GM21619 (cell line): Measurements from ENCODE around the gene ARV1.
"Not testable (repeated sequence)": the region's sequence is repeated elsewhere in the genome, so short reads cannot be mapped to it uniquely, and the experiment has no call there.

ENCODE experiments used
- ATAC-seq: cut with Tn5 transposase; IDR thresholded peaks from one replicate; pipeline ENCODE4 v1.9.1; 2021; ENCODE audit not compliant: unreplicated experiment

Gene ARV1

GRCh38 chr1:231016966-231017365 lies 38.1 kb downstream of the ARV1 start:
- no peak for ATAC-seq

- ATAC-seq: no peak
Measured at GRCh38 chr1:231019711-231020110, 40.8 kb downstream of the ARV1 start.

- ATAC-seq: no peak
Measured at GRCh38 chr1:231020139-231020601, 41.3 kb downstream of the ARV1 start.

GRCh38 chr1:231020816-231021215 lies 41.9 kb downstream of the ARV1 start:
- ATAC-seq: no peak

GRCh38 chr1:231021540-231022031 lies 42.7 kb downstream of the ARV1 start:
- ATAC-seq: no peak

GRCh38 chr1:231022543-231022942 lies 43.6 kb downstream of the ARV1 start:
- not testable (repeated sequence) for ATAC-seq

GRCh38 chr1:231023150-231023549 lies 44.3 kb downstream of the ARV1 start:
- ATAC-seq: no peak

DNA sequence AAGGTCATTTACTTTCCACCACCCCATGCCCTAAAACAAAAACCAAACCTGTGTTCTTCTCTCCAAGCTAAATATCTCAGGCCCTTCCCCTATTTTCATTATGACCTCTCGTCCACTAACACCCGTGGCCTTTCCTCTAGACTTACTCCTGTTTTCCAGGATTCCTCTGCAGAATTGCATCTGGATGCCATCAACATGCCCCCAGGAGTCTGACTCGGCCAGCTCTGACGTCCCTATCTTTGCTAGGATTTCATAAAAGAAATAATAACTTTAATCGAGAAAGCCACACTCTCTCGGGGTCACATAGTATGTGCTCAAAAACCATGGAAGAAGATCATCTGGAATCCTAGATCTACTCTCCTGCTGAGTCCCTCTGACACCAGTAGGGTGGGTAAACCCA lies 47.7 kb downstream of the ARV1 start:
- ATAC-seq: no peak

DNA sequence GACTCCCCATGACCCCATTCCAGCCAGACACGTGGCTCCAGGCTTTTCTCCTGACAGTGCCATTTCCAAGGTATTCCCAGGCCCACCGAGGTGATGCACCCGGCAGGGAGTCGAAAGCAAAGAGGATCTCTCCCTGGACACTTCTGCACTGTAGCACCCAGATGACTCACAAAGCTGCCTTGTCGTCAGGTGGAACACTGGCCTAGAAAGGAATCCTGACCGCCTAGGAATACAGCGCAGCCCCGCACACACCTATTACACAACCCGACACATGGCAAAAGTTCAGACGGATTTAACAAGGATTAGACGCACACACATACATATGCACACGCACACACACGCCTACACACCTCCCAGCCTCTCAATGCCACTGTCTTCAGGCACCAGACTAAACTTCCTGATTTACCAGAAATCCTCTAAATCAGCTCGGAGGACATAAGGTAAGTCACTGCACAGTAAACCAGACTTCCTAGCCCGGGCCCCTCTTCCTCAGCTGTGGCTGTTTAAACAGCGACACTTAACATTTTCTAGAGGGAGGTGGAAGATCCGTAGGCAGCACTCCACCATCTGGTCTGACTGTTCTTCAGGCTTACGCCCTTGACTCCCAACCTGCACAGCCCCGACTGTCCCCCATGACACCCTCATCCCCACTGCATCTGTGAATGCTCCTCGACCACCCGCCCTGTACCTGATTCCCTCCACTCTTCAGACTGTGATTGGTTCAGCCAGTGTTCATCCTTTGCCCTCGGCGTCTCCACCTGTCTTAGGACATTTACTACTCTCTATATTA lies 48.4 kb downstream of the ARV1 start:
- ATAC-seq: no peak

DNA sequence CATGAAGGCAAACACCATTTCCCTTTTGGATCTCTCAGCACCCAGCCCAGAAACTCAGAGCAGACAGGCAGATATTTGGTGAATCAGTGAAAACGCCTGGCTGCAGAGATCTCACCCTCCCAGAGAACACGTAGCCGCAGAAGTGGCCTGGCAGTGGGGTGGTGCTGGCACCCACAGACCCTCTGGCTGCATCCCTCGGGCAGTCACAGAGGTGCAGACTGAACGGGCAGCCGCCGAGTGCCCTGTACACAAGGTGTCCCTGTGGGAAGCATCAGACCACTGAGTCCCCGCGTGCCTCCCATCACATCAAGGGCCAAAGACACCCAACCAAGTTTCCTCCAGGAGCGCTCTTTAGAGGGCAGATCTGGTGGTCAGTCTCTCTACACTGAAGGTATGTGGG lies 49.1 kb downstream of the ARV1 start:
- ATAC-seq: no peak

- ATAC-seq: no peak
Measured at GRCh38 chr1:231028682-231029081, 49.8 kb downstream of the ARV1 start.

DNA sequence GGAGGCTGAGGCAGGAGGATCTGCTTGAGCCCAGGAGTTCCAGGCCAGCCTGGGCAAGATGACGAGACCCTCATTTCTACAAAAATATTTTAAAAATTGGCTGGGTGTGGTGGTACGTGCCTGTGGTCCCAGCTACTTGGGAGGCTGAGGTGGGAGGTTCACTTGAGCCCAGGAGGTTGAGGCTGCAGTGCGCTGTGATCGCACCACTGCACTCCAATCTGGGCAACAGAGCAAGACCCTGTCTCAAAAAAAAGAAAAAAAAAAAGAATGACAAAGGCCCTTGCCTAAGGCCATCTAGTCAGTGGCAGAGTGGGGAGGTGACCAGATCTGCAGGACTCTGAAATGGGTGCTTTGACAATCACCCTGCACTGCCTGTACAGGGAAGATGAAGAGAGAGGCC lies 50.4 kb downstream of the ARV1 start:
- ATAC-seq: not testable (repeated sequence)

GRCh38 chr1:231029841-231030240 lies 50.9 kb downstream of the ARV1 start:
- no peak for ATAC-seq

GRCh38 chr1:231032963-231033362 lies 54.1 kb downstream of the ARV1 start:
- ATAC-seq: no peak

GRCh38 chr1:231035799-231036198 lies 56.9 kb downstream of the ARV1 start:
- no peak for ATAC-seq

GRCh38 chr1:231036416-231036815 lies 57.5 kb downstream of the ARV1 start:
- no peak for ATAC-seq

- no peak for ATAC-seq
Measured at GRCh38 chr1:231037585-231038517, 59.0 kb downstream of the ARV1 start.

DNA sequence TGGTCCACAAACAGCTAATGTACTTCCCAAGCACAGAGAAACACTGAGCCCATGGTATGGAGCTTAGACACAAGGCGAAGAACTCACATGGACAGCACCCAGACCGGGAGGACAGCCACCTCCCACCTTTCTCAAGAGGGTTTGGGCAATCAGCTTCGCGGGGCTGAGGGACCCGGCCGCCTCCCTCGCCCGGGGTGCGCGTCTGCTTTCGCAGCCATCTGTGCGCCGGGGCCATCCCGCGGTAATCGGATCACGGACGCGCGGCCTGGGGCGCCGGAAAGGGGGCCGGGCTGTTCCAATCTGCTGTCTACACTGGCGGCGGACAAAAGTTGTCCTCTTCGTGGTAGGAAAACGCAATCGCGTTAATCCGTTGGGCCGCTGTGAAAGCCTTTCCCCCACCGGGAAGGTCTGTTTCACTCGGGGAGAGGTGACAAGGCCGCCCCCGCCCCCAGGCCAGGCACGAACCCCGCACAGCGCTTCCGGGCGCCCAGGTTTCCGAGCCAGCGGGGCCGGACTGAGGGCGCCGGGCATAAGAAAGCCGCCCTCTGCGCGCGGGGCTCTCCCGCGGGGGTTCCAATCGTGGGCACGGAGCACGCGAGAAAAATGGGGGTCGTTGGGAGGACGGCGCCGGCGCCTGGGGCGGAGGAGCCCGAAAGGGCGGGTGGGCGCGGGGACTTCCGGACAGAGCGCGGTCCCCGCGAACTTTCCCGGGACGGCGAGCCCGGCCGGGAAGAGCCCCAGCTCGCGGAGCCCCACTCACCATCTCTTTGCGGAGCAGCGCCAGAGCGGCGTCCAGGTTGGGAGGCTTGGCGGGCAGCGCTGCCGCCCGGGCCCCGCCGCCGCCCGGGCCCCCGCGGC lies 60.5 kb downstream of the ARV1 start:
- ATAC-seq: peak; percentile 34

DNA sequence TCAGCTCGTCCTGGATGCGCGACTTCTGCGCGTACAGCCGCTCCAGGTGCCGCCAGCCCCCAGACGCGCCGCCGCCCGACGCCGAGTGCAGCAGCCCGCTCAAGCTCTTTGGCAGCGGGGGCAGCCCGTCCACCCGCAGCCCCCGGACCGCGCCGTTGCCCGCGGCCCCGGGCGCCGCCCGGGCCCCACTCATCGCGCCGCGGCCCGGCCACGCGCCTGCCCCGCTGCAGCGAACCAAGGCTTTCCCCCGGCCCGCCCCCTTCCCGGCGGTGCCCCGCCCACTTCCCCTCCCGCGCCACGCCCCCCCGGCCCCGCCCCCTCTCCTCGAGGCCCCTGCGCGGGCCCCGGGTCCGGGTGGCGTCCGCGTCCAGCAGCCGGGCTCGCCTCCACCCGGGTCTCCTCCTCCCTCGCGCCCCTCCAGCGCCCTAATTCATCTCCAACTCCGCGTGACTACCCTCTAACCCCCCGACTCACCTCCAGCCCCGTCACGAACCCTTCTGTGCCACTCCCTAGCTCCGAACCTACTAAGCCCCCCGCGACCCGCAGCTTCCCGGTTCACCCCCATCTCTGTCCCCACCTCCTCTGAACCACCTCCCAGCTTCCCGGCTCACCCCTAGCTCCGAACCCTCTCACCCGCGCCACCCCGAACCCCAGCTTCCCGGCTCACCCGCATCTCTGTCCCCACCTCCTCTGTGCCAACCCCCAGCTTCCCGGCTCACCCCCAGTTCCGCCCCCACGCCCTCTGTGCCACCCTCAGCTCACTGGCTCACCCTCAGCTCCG lies 61.3 kb downstream of the ARV1 start, which contains the start of gene FAM89A:
Gene FAM89A, minus strand, starts transcription at position 236 of the 781 bp plus-strand sequence. Its CDS starts 43 bp downstream, at position 193.
- ATAC-seq: peak; percentile 74
